GM19351 (cell line): ENCODE results near the gene SOX13.

Experiments
- ATAC-seq: cut with Tn5 transposase; IDR thresholded peaks from one replicate; pipeline ENCODE4 v1.9.1; 2021; ENCODE audit warnings: mild to moderate bottlenecking, moderate library complexity; ENCODE audit not compliant: unreplicated experiment

Gene SOX13

DNA sequence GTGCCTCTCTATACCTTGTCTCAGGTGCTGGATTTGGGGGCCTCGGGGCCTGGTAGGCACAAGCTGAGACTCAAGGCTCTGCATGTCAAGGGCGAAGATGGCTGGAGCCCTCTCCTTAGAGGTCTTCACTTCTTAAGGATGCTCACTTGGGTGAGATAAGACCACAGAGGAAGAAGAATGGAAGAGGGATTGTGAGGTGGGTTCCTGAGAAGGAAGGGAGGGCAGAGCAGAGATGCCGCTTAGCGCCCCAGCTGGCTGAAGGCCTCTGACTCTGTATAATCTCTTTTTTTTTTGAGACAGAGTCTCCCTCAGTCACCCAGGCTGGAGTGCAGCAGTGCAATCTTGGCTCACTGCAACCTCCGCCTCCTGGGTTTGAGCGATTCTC lies 32.2 kb downstream of the SOX13 start:
- ATAC-seq: no peak

DNA sequence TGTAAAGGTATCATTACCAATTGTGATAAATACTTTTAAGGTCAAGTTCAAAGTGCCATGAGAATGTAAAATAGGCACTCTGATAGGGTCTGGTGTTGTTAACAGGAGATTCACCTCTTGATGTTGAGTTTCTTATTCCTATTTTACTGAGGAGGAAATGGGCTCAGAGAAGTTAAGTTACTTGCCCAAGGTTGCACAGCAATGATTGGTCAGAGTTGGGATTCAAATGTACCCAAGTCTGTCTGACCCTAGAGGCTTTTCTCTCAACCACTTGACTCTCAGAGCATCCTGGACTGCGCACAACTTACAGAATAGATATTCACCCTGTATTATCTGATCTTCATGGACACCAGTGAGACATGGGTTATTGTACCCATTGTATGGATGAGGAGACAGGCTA lies 33.9 kb downstream of the SOX13 start:
- ATAC-seq: no peak

DNA sequence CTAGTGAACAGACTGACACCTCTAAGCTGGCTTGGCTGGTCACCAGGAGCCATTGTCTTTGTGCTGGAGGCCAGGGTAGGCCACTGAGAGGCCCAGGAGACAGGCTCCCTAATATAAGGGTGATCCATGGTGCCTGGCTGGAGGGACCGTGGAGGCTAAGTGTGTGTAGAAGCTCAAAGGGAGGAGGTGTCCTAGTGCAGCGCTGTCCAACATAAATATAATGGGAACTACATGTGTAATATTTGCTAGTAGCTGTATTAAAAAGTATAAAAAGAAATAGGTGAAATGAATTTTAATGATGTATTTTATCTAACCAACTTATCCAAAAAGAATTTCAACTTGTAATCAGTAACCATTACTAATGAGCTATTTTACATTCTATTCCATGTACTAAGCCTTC lies 35.0 kb downstream of the SOX13 start:
- ATAC-seq: no peak

DNA sequence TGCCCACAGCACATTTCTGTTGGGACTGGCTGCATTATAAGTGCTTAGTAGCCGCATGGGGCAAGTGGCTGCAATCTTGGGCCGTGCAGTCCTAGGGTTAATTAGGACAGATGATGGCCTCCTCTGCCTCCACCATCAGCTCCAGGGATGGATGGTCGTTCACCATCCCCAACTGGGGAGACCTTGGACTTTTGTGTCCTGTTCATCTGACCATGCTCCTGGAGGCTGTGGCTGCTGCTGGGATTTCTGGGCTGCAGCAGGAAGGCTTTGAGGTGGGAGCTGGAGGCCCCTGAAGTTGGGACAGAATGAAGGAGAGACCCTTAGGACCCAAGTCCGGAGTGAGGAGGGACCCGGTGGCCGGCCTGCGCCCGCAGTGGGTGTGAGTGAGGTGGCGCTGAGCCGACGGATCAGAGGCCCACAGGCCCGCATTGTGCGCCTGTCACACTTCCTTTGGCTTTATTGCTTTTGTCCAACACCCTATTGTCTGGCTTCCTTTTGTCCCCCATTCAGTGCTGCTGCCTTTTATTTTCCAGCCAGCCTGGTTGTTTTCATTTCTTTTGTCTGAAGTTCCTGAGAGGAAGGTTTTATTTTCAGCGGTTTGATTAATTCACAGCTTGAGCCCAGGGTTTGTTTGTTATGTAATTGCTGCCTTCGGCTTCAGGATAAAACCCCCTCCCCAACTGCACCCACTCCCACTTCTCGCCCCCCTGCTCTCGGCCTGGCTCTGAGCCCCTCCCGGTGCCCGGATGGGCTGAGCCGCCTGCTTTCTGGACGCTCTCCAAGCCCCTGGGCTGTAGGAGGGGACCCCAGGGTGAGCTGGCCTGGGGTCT lies 35.6 kb downstream of the SOX13 start:
- ATAC-seq: no peak

DNA sequence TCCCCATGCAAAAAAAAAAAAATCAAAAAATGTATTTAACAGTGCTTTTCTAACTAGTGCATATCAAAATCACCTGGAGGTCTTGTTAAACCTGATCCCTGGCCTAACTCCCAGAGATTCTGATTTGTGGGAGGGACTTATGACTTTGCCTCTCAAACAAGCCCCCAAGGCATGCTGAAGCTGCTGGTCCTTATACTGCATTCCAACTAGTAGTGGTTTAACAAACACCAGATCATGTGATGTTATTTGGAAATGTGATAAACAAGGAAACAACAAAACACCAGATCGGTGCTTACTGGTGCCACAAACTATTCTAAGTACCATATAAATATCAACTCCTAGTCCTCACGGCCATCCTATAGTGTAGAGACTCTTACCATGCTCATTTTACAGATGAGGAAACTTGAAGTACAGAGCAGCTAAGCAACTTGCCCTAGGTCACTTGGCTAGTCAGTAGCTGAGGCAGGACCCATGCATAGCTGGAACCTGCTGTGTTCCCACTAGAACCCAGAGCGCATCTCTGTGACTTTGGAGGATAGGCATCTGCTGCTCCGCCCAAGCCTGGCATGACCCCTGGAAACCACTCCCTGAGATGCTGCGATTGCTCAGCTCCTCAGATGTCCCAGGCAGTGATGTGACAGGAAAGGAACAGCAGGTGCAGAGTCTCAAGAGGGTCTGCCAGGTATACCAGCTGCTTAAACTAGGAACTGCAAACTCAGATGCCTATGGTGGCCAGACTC lies 38.1 kb downstream of the SOX13 start:
- ATAC-seq: no peak

DNA sequence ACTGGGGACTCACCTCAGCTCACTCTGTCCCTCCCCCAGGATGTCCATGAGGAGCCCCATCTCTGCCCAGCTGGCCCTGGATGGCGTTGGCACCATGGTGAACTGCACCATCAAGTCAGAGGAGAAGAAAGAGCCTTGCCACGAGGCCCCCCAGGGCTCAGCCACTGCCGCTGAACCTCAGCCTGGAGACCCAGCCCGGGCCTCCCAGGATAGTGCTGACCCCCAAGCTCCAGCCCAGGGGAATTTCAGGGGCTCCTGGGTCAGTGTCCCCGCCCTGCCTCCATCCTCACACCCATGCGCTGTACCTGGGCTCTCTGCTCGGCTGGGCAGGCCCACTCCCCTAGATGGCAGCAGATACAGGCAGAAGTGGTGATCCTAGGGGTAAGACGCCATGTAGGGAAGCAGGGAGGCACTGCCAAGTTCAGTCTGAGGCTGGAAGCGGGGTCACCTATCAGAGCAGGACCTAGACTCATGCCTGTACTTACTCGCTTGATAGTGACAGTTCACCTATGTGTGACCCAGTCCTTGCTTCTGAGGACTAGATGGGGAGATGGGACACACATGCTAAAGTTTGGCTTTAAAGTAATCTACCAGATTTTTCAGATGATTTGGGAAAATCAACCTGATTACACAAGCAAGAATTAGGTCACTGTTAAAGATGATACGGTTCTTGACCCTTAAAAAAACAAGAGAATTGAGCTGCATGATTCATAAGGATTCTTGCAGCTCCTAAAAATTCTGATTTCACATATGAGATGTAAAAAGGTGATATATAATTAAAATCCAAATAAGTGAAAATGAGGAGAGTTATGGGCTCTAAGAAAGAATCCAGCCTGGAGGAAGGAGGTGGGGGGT lies 40.2 kb downstream of the SOX13 start:
- ATAC-seq: no peak

DNA sequence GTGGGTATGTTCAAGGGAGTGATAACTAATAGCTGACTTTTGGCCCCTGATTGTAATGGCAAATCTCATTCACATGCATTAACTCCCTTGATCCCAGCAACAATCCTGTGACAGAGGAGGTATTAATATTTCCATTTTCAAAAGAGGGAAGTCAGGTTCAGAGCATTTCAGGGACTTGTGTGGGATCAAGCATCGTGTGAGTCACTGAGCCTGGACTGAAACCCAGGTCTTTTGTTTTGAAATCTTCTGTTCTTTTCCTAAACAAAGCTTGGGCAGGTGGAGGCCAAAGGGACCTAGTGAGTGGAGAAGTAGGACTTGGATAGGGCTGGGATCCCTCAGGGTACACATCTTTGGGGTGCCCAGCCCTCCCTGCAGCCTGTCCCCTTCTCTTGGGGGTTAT lies 41.0 kb downstream of the SOX13 start:
- no peak for ATAC-seq

DNA sequence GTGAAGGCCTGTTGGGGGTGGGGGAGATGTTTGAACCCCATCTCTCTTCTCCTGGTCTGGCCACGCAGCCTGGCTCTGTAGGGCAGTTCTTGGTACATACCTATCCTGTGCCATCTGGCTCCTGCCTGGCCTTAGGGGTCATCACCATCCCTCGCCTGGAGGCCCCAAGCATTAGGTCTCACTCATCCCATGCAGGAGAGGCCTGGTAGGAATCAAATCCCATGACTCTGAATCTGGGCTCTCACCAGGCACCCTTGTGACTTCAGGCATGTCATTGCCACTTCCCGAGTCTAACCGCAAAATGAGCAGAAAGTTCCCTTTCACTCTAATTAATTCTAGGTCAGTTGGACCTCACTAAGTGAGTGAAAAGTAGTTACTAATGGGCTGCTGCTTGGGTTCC lies 41.7 kb downstream of the SOX13 start:
- no peak for ATAC-seq

DNA sequence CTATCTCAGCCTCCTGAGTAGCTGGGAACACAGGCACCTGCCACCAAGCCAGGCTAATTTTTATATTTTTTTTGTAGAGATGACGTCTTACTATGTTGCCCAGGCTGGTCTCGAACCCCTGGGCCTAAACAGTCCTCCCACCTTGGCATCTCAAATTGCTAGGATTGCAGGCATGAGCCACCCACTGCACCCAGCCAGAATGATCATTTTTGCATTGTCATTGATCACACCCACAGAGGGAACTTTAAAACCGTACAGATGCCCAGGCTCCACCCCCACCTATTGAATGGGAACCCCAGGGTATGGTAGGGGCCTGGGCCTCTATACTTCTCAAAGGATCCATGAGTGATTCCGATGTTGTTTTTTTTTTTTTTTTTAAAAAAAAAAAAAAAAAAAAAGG lies 42.2 kb downstream of the SOX13 start:
- ATAC-seq: no peak

DNA sequence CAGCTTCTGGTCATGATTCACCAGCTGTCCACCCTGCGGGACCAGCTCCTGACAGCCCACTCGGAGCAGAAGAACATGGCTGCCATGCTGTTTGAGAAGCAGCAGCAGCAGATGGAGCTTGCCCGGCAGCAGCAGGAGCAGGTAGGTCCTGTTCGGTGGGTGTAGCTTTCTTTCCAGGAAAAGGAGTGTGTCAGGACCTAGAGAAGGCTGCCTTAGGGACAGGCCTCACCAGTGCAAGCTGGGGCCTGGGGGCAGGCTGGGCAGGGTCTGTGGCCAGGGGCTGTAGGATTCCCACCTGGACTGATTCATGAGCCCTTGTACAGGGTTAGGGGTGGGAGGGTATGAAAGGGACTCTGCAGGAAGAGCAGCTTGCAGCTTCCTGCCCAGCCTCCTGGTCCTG lies 43.6 kb downstream of the SOX13 start:
- ATAC-seq: no peak

DNA sequence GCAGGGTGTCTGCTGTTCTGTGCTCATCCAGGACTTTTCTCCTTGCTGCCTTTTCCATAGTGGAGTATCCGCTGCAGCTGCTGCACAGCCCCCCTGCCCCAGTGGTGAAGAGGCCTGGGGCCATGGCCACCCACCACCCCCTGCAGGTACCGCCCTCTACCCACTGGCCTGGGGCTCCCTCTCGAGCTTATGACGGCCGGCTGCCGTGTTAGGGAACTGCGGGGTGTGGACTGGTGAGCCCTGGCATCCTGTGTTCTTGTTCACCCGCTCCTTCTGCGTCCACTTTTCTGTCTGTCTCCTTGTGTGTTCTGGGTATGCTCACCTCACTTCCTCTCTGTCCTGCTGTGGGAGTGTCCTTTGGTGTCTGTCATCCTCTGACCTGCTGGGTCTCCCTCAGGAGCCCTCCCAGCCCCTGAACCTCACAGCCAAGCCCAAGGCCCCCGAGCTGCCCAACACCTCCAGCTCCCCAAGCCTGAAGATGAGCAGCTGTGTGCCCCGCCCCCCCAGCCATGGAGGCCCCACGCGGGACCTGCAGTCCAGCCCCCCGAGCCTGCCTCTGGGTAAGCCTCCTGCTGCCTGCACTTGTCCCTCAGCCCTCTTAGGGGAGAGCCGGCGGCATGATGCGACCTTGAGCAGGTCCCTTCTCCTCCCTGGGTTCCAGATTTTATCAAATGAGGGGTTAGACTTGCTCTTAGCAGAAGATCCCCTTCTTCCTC lies 49.1 kb downstream of the SOX13 start:
- no peak for ATAC-seq

DNA sequence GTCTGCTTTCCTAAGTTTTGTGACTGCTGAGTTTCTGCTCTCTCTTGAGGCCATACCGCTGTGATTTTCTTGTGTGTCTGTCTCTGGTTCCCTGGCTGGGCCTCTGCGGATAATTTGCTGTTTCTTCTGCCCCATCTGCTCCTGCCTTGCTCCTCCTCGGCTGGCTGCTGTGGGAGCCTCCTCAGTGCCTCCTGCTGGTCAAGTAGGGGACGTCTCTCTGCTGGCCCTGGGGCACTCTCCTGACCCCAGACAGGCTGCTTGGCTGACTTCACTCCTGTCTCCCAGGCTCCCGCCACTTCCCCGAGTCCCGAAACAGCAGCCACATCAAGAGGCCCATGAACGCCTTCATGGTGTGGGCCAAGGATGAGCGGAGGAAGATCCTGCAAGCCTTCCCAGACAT lies 50.5 kb downstream of the SOX13 start:
- ATAC-seq: no peak

DNA sequence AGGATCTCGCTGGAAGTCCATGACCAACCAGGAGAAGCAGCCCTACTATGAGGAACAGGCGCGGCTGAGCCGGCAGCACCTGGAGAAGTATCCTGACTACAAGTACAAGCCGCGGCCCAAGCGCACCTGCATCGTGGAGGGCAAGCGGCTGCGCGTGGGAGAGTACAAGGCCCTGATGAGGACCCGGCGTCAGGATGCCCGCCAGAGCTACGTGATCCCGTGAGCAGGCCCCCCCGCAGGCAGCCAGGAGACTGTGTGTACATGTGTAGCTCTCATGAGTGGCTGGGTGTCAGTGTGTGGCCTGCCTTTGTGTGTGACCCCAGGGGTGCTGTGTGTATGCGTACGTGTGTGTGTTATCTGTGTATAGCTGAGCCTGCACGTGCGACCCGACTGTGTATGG lies 51.7 kb downstream of the SOX13 start:
- no peak for ATAC-seq

DNA sequence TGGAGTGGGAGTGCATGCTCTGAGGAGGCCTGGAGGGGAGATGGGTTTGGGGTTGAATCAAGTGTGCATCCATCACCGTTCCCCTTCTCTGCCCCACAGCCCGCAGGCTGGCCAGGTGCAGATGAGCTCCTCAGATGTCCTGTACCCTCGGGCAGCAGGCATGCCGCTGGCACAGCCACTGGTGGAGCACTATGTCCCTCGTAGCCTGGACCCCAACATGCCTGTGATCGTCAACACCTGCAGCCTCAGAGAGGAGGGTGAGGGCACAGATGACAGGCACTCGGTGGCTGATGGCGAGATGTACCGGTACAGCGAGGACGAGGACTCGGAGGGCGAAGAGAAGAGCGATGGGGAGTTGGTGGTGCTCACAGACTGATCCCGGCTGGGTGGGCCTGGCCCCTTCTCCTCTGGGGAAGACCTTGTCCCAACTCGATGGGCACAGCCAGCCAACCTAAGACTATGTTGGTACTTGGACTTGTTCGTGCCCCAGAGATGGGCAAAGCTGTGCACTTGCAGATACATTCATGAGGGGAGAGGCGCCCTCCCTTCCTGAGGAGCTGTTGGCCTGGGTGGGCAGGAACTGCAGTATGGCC lies 52.9 kb downstream of the SOX13 start:
- ATAC-seq: no peak

DNA sequence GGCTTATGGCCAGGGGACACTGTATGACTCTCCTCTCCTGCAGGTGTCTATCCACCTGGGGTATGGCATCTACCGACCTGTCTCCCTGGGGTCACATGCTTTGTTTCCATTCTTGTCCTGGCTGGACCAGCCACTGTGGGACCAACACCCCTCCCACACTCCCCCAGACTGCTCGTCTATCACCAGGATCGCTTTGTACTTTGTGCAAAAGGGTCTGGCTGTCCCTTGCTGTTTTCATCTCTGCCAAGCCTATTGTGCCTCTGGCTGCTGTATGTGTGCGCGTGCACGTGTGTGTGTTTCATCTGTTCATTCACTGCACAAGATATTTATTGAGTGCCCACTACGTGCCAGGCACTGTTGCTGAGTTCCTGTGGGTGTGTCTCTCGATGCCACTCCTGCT lies 53.5 kb downstream of the SOX13 start:
- no peak for ATAC-seq

DNA sequence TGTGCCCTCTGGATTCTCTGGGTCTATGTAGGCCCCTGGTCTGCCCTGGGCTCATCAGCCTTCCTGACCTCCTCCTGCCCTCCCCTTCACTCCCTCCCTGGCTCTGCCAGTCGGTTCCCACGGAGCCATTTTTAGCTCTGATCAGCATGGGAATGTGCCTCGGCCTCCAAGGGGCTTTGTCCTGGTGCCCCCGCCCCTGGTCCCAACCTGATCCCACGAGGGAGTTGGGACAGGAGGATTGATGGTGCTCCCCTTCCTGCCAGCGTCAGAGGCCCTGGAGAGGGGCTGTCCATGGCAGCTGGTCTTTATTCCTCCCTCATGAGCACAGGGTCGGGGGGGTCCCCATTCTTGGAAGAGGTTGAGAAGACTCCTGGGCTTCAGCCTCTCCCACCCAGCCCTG lies 54.0 kb downstream of the SOX13 start:
- ATAC-seq: no peak

DNA sequence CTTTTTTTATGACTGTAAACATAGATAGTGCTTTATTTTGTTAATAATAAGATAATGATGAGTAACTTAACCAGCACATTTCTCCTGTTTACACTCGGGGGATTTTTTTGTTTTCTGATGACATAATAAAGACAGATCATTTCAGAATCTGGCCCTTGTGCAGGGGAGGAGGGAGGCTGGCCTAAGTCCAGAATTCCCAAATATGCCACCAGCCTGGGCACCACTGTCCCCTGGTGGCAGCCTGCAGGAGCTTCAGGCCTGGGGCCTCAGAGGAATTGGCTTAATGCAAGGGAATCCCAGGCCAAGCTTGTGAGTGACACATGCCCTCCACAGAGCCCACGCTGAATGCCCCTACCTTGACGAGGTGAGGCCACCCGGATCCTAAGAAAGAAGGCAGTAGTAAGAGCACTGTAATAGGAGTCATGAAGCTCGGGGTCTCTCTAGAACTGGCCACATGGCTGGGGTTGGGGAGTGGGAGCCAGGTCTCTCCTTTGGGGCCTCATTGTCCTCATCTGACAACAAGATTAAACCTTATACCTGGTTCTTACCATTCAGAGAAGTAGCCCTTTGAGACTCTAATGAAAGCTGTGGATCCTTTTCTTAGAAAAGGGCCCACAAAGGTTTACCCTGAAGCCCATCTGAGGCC lies 54.8 kb downstream of the SOX13 start:
- no peak for ATAC-seq

DNA sequence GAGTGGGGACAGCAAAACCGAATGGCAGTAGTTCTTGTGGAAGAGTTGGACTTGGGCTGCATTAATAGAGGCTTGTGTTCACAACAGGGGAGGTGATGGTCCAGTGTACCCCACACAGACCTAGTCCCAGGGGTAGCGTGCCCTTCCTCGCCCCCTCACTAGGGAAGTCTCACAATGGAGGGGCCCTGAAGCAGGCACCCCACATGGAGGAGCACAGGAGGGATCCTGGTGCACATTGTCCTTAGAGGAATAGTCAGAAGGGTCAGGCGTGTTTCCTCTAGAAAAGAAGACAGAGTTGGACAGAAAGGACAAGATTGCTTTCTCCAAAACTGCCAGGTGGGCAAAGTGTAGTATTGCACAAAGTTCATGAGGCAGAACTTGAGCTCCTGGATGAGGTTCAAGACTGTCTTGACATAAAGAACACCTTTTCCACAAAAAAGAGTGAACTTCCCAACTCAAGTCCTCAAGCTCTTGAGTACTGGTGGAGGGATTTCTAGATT lies 55.6 kb downstream of the SOX13 start:
- no peak for ATAC-seq

DNA sequence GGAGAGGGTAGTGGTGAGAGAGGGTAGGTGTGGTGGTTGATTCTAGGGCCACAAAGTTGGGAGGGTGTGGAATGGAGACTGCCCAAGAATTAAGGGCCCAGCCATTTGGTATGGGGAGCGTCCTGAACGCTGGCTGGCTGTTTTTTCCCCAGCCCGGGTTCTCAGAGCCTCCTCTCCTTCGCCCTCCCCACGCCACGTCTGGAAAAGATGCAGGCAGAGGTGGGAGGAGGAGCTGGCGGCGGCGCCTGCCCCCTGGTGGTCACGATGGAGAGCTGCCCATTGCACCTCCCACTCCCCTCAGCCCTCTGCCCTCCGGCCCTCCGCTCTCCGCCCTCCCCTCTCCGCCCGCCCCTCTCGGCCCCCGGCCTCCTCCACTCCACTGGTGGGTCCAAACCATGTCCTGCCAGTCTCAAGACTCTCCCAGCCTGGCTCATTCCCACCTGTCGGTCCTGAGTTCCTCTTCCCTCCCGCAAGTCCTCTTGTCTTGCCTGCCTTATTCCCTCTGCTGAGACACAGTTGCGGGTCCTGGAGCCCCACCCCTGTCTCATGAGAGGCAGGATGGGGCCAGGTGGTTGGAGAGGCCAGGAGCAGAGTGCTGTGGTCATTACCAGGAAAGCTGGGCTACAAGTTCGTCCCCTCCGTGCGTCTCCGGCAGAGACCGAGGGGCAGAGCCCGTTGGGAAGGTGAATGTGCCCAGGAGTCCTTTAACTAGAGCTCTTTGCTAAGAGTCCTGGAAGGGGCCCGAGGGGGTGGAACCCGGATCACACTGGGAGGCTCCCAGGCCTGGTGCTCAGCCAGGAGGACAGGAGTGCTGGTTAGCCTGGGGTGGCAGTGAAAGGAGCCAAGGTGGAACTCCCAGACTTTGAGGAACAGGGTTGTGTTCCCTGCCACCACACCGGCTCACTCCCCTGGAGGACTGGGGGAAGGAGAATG lies 56.3 kb downstream of the SOX13 start:
- peak; percentile 51 for ATAC-seq
